Gastrocnemius medialis (tissue), 4 donors: Measurements from ENCODE around the gene GMPR. TPM values are rescaled to one million over a fixed set of nuclear protein-coding genes. Genes with fewer than 3 reads are reported as not detected.
A peak's percentile ranks its signal among the peaks of the same experiment; 100 is the strongest.

Experiments
- ATAC-seq, 2 donors: fragments of 150-250 bp; one replicate each; pipeline ENCODE4 v1.9.1; 2016
- DNase-seq, 2 donors: peaks; one replicate each; pipeline ENCODE4 v3.0.0-alpha.2; 2019
- H3K27ac ChIP-seq, 4 donors: fragments of 200-600 bp; sonication (generic); 1 replicate in 1 of 4; 2 replicates in 3 of 4; pipeline ENCODE4 v1.5.1; 2016 to 2018; ENCODE audit warnings: mild to moderate bottlenecking in 2 of 4, moderate library complexity in 1 of 4
- H3K27me3 ChIP-seq, 3 donors: fragments of 200-600 bp; sonication (generic) in 2 of 3; 1 replicate in 1 of 3; 2 replicates in 2 of 3; pipeline versions ENCODE4 v1.5.1 to v1.6.0; 2016 to 2019; ENCODE audit warnings: mild to moderate bottlenecking in 1 of 3, moderate library complexity in 1 of 3
- H3K36me3 ChIP-seq, 2 donors: fragments of 200-600 bp; sonication (generic) in 1 of 2; one replicate each; pipeline ENCODE4 v1.5.1; 2017 to 2018
- H3K4me1 ChIP-seq, 2 donors: fragments of 200-600 bp; sonication (generic) in 1 of 2; one replicate each; pipeline ENCODE4 v1.5.1; 2016 to 2017; ENCODE audit warnings: mild to moderate bottlenecking in 2 of 2
- H3K4me3 ChIP-seq, 4 donors: fragments of 200-600 bp; sonication (generic) in 3 of 4; 1 replicate in 1 of 4; 2 replicates in 3 of 4; pipeline ENCODE4 v1.5.1; 2016 to 2019; ENCODE audit warnings: mild to moderate bottlenecking in 2 of 4
- H3K9me3 ChIP-seq, 3 donors: fragments of 200-600 bp; sonication (generic) in 2 of 3; 1 replicate in 1 of 3; 2 replicates in 2 of 3; pipeline ENCODE4 v1.5.1; 2016 to 2019
- POLR2A ChIP-seq, 2 donors: fragments of 450-650 bp; IDR thresholded peaks; one replicate each; pipeline ENCODE4 v1.6.1; 2017; ENCODE audit warnings: antibody characterized with exemption in 2 of 2, mild to moderate bottlenecking in 2 of 2, moderate library complexity in 2 of 2
- in situ Hi-C, 4 donors: fragments of 200-750 bp; cut with MboI; loops; one replicate each; pipeline versions ENCODE4 v1.15.0 to v1.8.0; 2017; ENCODE audit warnings: low sequenced_read_pairs in 4 of 4
- intact Hi-C: fragments of 100-400 bp; cut with DNase I; formaldehyde crosslinking; loops from one replicate; pipeline ENCODE4 v1.15.1; 2023; ENCODE audit warnings: low total_unique reads
- total RNA-seq, 4 donors: library from RNA; depleted of rRNA; stranded (reverse); fragments of >200 nt; gene quantifications; one replicate each; pipeline versions ENCODE4 v1.1.0 to v1.2.3, GENCODE V29; 2016
- TF ChIP-seq, protein P1 (sequence below), 5 experiments: fragments of 450-650 bp in 3 of 5; fragments of 200-600 bp in 2 of 5; sonication (generic) in 2 of 5; IDR thresholded peaks in 4 of 5; conservative IDR thresholded peaks in 1 of 5; 1 replicate in 4 of 5; 2 replicates in 1 of 5; pipeline ENCODE4 v1.5.1; 2016 to 2019; ENCODE audit warnings: antibody characterized with exemption in 5 of 5, mild to moderate bottlenecking in 3 of 5, moderate library complexity in 3 of 5

The GMPR gene
- total RNA-seq, 4 donors from 2014 or later, result 109 to 266 (median 239) TPM

- no peak for TF ChIP-seq POLR2A (IDR thresholded peaks at IDR 0.05)
- TF ChIP-seq, protein P1, sequence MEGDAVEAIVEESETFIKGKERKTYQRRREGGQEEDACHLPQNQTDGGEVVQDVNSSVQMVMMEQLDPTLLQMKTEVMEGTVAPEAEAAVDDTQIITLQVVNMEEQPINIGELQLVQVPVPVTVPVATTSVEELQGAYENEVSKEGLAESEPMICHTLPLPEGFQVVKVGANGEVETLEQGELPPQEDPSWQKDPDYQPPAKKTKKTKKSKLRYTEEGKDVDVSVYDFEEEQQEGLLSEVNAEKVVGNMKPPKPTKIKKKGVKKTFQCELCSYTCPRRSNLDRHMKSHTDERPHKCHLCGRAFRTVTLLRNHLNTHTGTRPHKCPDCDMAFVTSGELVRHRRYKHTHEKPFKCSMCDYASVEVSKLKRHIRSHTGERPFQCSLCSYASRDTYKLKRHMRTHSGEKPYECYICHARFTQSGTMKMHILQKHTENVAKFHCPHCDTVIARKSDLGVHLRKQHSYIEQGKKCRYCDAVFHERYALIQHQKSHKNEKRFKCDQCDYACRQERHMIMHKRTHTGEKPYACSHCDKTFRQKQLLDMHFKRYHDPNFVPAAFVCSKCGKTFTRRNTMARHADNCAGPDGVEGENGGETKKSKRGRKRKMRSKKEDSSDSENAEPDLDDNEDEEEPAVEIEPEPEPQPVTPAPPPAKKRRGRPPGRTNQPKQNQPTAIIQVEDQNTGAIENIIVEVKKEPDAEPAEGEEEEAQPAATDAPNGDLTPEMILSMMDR (IDR thresholded peaks at IDR 0.05 in 4 of 5, conservative IDR thresholded peaks at IDR 0.05 in 1 of 5), result no peak
- peaks cover 22 to 28% of the 10 kb centered on the region in 2 donors for H3K4me1 ChIP-seq
- no peaks in the 10 kb centered on the region for H3K27me3 ChIP-seq
- no peak overlapping the region for H3K4me3 ChIP-seq
- intact Hi-C loops (no loop called here), in situ Hi-C loops (no loop called here)
- peak overlapping the region in 2 of 4 donors; percentile 78 to 91 for H3K27ac ChIP-seq
- DNase-seq, result no peak
- ATAC-seq, result no peak
- no peaks in the 10 kb centered on the region for H3K9me3 ChIP-seq
- peaks cover 0 to 53% of the 10 kb centered on the region in 2 donors for H3K36me3 ChIP-seq
Observed at GRCh38 chr6:16296061-16296670, 57.8 kb downstream of the GMPR start.

DNA sequence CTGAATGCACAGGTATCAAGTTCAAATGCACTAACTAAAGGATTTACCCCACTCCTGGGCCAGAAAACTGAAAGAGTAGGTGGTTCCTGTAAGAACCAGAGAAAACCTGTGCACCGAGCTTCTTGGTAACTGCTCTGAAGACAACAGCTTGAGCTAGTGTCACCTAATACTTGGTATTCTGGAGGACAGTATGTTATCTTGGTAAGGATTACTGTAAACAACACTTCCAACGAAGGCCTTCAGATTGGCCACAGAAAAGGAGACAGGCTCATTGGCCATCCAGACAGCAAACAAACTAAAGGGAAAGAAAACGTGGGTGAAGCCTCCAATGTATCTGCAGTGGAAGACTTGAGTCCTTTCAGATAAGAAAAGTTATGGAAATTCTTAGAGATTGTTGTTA, 61.5 kb downstream of the GMPR start:
- Histone ChIP-seq H3K27ac (peak overlapping the region; percentile 51 to 78 (median 62)), H3K27me3 (no peaks in the 10 kb centered on the region), H3K4me1 (peaks cover 16 to 17% of the 10 kb centered on the region in 2 donors), H3K4me3 (no peak overlapping the region), H3K9me3 (no peaks in the 10 kb centered on the region), H3K36me3 (peaks cover 0 to 21% of the 10 kb centered on the region in 2 donors)
- intact Hi-C loops (no loop called here), in situ Hi-C loops (no loop called here)
- no peak for DNase-seq
- TF ChIP-seq POLR2A (IDR thresholded peaks at IDR 0.05), result no peak
- TF ChIP-seq, protein P1 (IDR thresholded peaks at IDR 0.05 in 4 of 5, conservative IDR thresholded peaks at IDR 0.05 in 1 of 5), result no peak
- peak; percentile 31 to 85 for ATAC-seq

DNA sequence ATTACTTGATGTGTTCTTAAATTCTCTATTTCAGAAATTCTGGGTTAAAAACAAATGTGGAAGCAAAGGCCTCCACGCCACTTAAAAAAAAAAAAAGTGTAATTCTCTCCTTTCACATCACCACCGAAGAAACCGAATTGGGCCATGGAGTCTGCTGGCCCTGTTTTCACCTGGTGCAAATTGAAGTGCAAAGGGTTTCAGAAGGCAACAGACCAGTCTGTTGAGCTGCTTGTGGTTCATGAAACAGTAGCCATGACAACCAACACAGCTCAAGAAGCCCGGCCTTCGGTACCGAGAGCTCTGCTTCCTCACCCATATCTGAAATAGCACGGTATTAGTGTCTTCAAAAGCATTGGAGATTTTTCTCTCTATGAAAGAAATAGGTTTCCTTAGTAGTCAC, 63.1 kb downstream of the GMPR start:
- DNase-seq (peak in 1 of 2 donors; percentile 14), ATAC-seq (no peak)
- no peaks in the 10 kb centered on the region for H3K9me3 ChIP-seq
- TF ChIP-seq, protein P1 (IDR thresholded peaks at IDR 0.05 in 4 of 5, conservative IDR thresholded peaks at IDR 0.05 in 1 of 5), result peak in 1 of 5 experiments; percentile 1
- no peak for TF ChIP-seq POLR2A (IDR thresholded peaks at IDR 0.05)
- H3K36me3 ChIP-seq, result peaks cover 0 to 16% of the 10 kb centered on the region in 2 donors
- H3K27me3 ChIP-seq, result no peaks in the 10 kb centered on the region
- peaks cover 17 to 18% of the 10 kb centered on the region in 2 donors for H3K4me1 ChIP-seq
- no peak overlapping the region for H3K4me3 ChIP-seq
- intact Hi-C loops, result no loop called here
- in situ Hi-C loops, result no loop called here
- H3K27ac ChIP-seq, result peak overlapping the region in 2 of 4 donors; percentile 64 to 78

DNA sequence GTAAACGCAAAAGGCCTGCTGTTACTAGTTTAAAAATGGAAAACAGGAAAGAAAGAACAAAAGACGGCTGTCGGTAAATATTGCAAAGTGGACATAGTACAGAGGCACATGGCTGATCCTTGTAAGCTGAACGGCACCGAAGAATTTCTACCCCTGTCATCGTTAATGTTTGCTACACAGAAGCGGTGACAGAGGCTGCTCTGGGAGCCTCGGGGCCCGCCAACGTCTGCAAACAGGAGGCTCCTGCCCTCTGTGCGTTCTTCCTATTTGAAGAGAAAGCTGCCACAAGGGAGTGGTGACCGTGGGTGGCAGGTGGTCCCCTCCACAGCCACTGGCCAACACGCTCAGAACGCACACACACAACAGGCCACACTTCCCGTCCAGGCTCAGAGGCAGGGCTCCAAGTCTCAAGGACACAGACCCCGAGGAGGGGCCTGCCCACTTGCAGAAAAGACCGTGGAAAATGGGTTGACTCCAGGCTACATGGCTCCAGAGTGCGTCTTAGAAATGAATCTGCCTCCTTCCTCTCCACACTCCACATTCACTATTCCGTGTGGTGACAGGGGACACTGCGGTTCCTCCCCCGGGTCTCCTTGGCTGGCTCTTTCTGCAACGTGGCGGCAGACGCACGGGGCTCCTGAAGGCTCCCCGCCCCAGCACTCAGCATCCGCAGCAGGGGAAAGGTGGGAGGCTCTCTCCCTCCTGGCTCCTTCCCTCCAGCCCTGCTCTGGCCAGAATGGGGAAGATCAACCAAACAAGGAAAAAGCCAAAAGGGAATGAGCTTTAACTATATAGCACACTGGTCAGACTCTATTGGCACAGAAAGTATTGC, 64.5 kb downstream of the GMPR start:
- no peaks in the 10 kb centered on the region for H3K27me3 ChIP-seq
- H3K27ac ChIP-seq, result peak overlapping the region; percentile 19 to 78 (median 40)
- intact Hi-C loops (no loop called here), in situ Hi-C loops (no loop called here)
- DNase-seq (peak in 1 of 2 donors; percentile 21), ATAC-seq (peak in 1 of 2 donors; percentile 16)
- H3K4me1 ChIP-seq, result peaks cover 17 to 18% of the 10 kb centered on the region in 2 donors
- H3K9me3 ChIP-seq, result no peaks in the 10 kb centered on the region
- H3K36me3 ChIP-seq, result peaks cover 0 to 2% of the 10 kb centered on the region in 2 donors
- TF ChIP-seq POLR2A (IDR thresholded peaks at IDR 0.05), result no peak
- TF ChIP-seq, protein P1 (IDR thresholded peaks at IDR 0.05 in 4 of 5, conservative IDR thresholded peaks at IDR 0.05 in 1 of 5), result no peak
- H3K4me3 ChIP-seq, result no peak overlapping the region
